Measurements from ENCODE around the gene PIK3CG.
"Not testable (repeated sequence)": the region's sequence is repeated elsewhere in the genome, so short reads cannot be mapped to it uniquely, and the experiment has no call there.

Gene PIK3CG

DNA sequence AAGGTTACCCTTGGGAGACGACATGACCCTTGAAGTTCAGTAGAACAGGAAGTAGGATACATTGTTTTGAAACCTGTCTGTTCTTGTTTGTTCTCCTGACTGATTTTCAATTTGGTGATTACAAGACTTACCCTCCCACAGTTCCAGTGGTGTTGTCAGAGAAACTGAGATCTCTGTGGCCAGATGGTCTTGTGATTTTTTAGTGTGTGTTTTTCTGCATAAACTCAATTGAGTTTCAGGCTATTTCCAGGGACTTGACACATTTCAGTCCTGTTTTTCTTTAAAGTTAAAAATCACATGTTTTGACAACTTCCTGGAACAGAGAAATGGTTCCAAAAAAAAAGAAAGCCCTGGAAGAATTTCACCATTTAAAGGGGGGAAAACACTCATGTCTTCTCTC, 22.3 kb downstream of the PIK3CG start:
- DNase-seq (ENCODE audit: low spot score), result no peak

DNA sequence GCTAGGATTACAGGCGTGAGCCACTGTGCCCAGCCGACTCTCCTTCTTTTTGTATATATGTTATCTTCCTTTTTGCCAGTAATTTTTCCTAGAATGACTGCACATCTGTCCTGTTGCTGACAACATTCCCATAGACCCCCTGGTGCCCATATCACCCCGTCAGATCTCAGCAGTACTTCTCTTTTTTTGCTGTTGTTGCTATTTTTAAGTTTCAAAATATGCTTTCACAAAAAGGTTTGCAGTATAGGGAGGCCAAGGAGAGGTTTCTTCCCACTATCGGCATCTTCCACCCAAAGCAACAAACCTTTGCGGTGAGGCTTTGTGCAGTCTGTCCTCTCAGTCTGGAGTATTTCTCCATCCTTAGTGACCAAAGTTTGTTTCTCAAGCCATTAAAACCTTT, 23.1 kb downstream of the PIK3CG start:
- DNase-seq (ENCODE audit: low spot score), result no peak

DNA sequence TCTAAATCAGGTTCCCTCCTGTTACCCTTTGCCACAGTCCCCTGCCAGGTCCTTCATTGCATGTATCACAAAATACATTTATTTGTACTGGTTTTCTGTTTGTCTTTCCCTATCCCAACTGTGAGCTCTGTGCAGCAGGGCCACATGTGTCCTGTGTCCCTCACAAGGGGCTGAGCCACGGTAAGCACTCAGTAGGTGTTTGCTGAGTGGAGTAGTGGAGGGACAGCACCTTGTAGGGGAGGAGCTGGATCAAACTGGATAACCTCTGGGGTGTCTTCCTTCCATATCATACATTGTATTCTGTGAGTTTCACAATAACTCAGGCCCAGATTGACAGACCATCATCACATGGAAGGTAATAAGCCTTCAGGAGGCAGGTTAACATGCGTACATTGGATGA, 25.9 kb downstream of the PIK3CG start:
- DNase-seq (ENCODE audit: low spot score), result no peak

DNA sequence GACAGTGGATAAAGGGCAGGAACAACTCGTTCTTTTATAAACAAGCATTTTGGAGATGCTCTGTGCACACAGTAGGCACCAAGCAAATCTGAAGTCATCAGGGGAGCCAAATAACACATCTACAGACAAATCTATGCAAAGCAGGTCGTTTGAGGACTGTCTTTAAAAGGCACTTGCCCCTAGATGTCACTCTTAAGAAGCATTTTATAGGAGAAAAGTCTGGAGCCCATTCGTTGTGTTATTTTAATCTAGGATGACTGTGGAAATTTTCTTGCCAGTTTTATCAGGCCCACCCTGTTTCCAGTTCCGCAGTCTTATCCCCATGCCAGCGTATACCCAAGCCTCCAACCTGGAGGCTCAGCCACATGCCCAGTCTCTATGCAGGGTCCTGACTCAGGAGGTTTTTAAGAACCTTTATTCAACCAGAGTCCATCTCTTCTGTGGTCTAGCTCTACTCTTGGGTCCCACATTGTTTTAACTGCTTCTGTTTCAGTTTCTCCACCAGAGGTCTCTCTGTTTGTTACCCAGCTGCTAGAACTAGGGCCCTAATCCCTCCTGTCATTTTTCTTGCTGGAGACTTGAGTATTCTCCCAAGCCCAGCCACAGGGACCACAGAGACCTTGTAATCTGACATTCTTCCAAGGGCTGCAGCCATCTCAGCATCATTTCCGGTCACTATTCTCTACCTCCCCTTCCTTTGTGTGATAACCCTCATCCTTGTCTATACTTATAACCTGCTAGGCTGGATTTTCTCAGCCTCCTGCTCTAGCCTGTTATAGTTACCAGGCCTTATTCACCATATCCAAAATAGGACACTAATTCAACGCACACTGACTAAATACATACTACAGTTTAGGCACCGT, 26.7 kb downstream of the PIK3CG start:
- DNase-seq (ENCODE audit: low spot score), result no peak

DNA sequence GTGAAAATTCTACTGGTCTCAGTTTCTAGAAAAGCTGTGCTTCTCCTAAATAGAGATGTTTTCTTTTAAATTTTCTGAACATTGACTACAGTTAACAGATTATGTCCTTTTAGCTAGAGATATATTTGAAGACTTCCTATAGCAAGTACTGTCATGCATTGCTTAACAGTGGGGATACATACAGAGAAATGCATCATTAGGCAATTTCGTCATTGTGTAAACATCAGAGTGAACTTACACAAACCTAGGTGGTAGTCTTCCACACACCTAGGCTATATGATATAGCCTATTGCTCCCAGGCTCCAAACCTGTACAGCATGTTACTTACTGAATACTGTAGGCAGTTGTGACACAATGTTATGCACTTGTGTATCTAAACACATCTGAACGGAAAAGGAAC, 28.5 kb downstream of the PIK3CG start:
- no peak for DNase-seq (ENCODE audit: low spot score)

DNA sequence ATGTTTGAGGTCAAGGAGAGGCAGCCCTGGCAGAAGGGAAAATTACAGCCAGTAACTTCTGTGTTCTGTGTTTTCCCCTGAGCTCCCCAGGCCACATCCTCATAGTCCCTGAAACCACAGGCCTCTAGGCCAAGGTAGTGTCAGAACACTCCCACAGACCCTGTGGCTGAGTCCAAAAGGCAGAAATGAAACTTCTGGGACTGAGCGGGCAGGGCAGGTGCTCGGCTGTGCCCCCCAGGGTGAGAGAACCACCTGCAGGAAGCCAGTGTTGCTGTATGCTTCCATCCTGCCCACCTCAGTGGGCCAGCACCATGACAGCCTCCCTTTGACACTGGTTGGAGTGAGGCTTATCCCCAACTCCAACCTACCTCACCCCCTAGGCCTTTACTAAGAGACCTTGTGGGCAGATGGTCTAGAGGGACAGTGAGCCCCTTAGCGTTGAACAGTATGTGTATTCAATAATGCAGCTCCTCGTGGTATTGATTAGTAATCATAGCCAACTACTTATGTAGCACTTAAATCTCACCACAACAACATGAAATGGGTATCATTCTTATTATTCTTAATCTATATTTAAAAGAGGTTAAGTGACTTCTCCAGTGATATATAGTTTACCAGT, 30.3 kb downstream of the PIK3CG start:
- DNase-seq (ENCODE audit: low spot score), result peak; percentile 33

DNA sequence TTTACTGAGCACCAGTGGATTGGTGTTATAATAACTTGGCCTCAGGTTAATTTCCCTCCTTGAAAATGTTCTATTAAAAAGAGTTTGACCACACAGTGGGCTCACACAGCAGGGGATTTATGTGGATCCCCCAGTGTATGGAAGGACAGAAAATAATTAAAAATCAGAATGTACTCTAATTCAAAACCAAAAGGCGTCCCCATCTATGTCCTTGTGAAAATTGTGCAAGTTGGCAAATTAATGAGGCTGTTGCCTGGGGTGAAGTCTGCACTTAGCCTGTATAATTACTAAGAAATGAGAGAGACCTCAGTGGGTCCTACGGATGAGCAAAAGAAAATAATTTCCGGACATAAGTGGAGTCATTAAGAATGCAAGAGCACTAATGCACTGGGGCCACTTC, 31.1 kb downstream of the PIK3CG start:
- DNase-seq (ENCODE audit: low spot score), result no peak

DNA sequence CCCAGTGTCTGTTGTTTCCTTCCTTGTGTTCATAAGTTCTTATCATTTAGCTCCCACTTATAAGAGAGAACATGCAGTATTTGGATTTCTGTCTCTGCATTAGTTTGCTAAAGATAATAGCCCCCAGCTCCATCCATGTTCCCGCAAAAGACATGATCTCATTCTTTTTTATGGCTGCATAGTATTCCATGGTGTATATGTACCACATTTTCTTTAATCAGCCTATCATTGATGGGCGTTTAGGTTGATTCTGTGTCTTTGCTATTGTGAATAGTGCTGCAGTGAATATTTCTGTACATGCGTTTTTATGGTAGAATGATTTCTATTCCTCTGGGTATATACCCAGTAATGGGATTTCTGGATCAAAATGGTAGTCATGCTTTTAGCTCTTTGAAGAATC, 32.5 kb downstream of the PIK3CG start:
- DNase-seq (ENCODE audit: low spot score), result not testable (repeated sequence)

DNA sequence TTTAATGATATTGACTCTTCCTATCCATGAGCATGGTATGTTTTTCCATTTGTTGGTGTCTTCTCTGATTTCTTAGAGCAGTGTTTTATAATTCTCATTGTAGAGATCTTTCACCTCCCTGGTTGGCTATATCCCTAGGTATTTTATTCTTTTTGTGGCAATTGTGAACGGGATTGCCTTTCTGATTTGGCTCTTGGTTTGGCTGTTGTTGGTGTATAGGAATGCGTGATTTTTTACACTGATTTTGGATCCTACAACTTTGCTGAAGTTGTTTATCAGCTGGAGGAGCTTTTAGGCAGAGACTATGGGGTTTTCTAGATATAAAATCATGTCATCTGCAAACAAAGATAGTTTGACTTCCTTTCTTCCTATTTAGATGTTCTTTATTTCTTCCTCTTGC, 33.9 kb downstream of the PIK3CG start:
- not testable (repeated sequence) for DNase-seq (ENCODE audit: low spot score)

DNA sequence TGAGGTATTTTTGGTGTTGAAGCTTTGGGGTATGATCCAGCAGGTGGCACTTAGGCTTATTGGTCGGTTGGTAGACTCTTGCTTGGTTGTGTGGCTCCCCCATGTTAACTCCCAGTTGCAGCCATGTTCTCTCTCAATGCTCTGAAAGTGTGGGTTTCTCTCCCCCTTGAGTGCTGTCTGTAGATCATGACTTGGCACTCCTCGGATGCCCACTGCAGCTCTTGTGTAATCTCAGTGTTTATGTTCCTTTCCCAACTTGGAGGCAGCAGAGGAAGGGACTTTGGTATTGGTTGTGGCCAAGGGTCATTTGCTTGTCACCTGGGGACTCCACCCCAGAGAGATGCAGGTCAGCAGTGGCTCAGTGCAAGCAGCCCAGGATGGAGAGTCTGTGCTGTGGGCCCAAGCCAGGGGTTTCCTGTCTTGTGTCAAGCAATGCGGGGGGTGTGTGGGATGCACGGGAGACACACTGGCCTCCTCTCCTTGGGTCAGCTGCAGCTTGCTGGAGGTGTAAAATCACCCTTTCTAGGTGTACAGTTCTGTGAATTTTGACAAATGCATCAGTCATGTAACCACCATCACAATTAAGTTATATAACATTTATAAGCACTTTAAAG, 36.9 kb downstream of the PIK3CG start:
- DNase-seq (ENCODE audit: low spot score), result no peak

DNA sequence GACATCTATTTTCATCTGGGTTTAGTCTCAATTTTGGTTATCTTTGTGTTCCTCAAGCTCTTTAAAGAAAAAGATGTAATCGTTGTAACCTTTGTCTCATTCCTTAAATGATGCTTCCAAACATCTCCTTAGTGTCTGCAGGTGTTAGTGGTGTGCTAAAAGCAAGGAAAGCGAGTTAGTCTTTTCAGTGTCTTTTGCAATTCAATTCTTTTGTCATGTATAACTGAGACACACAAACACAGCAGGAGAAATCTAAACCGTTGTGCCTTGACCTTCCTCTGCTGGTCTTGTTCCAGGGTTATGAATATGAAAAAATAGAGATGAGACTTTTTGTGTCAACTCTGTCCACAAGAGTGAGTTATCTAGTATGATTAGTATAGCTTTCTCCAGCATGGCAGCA, 40.7 kb downstream of the PIK3CG start:
- DNase-seq (ENCODE audit: low spot score), result no peak

DNA sequence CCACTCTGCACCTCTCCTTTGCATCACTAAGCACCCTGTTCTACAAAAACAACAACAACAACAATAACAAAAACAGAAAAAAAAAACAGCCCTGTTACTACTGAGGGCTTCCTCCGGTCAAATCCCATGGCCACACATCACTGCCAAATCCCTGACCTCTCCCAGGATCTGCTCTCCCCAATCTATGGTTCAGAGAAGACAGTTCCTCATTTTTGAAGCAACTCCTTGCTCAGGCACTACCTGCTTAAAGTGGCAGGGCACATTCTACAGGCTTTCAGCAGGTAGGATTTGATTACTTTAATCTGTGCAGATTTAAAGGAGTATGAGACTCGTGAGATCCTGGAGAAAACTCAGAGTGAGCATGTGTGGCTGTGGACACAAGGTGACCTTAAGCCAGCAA, 46.9 kb downstream of the PIK3CG start:
- no peak for DNase-seq (ENCODE audit: low spot score)

DNA sequence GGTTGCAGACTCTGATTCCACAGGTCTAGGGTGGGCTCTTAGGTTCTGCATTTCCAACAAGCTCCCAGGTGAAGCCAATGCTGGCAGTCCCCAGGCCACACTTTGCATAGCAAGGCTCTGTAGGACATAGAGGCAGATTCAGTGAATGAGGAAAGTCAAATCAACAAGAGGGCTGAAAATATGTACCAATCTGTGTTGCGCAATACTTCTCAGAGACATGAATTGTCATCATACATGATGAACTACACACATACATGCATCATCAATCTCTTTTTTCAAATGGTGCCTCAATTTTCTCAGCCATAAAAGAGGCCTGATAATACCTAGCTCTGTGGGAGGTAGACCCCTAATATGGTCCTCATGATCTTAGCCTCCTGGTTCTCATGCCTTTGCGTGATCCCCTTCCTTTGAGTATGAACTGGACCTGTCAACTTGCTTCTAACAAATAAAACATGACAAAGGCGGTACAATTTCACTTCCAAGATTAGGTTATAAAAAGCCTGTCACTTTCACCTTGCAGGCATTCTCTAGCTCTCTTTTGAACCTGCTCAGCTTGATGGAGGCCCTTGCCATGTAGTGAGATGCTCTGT, 49.0 kb downstream of the PIK3CG start:
- no peak for DNase-seq (ENCODE audit: low spot score)

DNA sequence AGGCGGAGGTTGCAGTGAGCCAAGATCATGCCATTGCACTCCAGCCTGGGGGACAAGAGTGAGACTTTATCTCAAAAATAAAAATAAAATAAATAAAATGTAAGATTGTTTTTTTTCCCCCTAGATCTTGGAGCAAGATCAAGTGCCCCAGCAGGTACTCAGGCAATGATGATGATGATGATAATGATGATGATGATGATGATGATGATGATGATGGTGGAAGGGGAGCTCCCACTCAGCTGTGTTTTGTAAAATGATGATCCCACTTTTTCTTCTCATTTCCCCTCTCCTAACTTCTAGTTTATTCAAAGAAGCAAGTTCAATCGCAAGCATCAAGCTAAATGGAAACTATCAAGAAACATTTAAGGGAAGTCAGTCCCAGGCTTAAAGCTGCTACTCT, 50.3 kb downstream of the PIK3CG start:
- DNase-seq (ENCODE audit: low spot score), result no peak

DNA sequence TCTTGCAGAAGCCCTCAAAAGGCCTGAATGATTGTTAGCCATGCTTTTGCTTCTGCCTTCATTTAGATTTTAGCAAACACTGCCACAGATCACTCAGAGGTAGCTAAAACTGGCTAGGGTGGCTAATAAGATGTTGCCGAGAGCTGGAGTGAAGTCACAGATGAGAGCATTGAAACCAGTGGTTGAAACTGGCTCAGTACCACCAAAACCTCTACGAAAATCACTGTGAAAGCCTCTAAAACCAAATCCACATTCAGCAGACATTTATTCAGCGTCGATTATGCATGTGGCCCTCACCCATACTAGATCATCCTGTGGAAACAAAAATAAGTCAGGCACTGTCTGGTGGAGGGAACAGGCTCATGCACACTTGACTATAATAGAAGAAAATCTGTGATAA, 50.8 kb downstream of the PIK3CG start:
- DNase-seq (ENCODE audit: low spot score), result no peak

DNA sequence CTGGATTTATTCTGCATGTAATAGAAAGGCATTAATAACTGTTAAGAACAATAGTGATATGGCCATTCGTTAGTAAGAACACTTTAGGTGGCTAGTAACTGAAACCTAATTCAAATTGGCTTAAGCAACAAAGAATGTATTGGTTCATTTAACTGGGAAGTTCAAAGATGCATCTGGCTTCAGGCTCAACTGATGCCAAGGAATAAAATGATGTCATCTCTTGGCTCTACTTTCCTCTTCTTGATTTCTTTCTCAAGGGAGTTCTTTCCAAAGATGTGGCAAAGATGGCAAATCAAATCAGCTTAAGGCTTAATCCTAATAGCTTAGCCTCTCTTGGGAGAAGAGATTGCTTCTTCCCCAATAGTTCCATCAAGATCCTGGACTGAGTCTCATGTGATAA, 51.6 kb downstream of the PIK3CG start:
- no peak for DNase-seq (ENCODE audit: low spot score)

DNA sequence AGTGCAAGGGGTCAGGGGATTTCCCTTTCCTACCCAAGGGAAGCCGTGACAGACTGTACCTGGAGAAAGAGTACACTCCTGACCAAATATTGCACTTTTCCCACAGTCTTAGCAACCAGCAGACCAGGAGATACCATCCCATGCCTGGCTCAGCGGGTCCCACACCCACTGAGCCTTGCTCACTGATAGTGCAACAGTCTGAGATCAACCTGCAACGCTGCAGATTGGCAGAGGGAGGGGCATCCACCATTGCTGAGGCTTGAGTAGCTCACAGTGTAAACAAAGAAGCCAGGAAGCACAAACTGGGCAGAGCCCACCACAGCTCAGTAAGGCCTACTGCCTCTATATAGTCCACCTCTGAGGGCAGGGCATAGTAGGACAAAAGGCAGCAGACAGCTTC, 53.9 kb downstream of the PIK3CG start:
- DNase-seq (ENCODE audit: low spot score), result no peak

DNA sequence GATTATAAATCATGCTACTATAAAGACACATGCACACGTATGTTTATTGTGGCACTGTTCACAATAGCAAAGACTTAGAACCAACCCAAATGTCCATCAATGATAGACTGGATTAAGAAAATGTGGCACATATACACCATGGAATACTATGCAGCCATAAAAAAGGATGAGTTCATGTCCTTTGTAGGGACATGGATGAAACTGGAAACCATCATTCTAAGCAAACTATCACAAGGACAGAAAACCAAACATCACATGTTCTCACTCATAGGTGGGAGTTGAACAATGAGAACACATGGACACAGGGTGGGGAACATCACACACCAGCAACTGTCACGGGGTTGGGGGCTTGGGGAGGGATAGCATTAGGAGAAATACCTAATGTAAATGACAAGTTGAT, 59.4 kb downstream of the PIK3CG start:
- not testable (repeated sequence) for DNase-seq (ENCODE audit: low spot score)

DNA sequence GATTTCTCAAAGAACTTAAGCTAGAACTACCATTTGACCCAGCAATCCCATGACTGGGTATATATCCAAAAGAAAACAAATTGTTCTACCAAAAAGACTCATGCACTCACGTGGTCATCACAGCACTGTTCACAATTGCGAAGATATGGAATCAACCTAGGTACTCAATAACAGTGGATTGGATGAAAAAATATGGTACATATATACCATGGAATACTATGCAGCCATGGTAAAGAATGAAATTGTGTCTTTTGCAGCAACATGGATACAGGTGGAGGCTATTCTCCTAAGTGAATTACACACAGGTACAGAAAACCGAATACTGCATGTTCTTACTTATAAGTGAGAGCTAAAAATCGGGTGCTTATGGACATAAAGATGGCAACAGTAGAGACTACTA, 61.8 kb downstream of the PIK3CG start:
- no peak for DNase-seq (ENCODE audit: low spot score)

DNA sequence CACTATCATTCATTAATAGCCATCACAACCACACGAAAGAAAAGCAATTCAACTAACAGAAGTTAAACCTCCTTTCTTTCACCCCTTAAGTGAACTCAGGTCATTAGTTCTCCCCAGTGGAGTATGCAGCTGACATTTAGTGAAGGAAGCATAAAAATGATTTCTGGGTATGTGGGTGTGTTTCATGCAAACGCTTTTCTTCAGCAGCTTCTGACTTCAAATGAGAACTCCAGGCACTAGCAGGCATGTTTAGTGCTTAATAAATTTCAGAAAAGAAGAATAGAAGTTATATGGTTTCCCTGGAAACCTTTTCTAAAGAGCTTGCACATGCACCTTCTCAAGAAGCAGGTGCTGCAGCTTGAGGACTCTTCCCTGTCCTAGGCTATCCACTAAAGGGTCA, 62.5 kb downstream of the PIK3CG start:
- DNase-seq (ENCODE audit: low spot score), result no peak

DNA sequence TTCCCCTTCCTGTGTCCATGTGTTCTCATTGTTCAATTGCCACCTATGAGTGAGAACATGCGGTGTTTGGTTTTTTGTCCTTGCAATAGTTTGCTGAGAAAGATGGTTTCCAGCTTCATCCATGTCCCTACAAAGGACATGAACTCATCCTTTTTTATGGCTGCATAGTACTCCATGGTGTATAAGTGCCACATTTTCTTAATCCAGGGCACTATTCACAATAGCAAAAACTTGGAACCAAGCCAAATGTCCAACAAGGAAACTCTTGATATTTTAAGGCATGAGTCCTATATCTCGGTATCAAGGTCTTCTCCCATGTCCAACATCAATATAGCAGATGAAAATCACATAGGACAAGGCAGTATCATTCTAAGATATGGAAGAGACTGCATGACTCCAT, 64.5 kb downstream of the PIK3CG start:
- not testable (repeated sequence) for DNase-seq (ENCODE audit: low spot score)

DNA sequence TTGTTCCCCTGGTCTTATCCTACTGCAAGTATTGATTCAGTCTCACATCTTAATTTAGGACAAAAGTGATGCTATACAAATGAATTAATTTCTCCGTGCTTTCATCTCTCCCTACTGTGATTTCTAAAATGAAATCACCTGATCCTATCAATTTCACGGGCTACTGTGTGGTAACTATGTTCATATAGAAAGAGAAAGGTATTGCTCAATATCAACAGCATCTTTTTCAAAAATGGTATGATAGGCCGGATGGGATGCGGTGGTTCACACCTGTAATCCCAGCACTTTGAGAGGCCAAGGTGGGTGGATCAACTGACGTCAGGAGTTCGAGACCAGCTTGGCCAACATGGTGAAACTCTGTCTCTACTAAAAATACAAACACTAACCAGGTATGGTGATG, 71.2 kb downstream of the PIK3CG start:
- DNase-seq (ENCODE audit: low spot score), result no peak

DNA sequence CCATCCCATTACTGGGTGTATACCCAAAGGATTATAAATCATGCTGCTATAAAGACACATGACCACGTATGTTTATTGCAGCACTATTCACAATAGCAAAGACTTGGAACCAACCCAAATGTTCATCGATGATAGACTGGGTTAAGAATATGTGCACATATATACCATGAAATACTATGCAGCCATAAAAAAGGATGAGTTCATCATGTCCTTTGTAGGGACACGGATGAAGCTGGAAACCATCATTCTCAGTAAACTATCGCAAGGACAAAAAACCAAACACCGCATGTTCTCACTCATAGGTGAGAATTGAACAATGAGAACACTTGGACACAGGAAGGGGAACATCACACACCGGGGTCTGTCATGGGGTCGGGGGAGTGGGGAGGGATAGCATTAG, 73.0 kb downstream of the PIK3CG start:
- not testable (repeated sequence) for DNase-seq (ENCODE audit: low spot score)

Measured in Ammon's horn (tissue), 1 donor.